Measurements from ENCODE around the gene COL4A1.

- no peak for TF ChIP-seq CTCF (IDR thresholded peaks at IDR 0.05)
- no peak for TF ChIP-seq POLR2A (IDR thresholded peaks at IDR 0.05)
Measured at GRCh38 chr13:110349239-110349638, 42.3 kb upstream of the COL4A1 start.
